ENCODE results near the gene GABRB3. TPM values are rescaled to one million over a fixed set of nuclear protein-coding genes. Genes with fewer than 3 reads are reported as not detected.

Gene GABRB3
- total RNA-seq, 2 experiments from 2014 or later, result 0.19 TPM; not detected in 1

DNA sequence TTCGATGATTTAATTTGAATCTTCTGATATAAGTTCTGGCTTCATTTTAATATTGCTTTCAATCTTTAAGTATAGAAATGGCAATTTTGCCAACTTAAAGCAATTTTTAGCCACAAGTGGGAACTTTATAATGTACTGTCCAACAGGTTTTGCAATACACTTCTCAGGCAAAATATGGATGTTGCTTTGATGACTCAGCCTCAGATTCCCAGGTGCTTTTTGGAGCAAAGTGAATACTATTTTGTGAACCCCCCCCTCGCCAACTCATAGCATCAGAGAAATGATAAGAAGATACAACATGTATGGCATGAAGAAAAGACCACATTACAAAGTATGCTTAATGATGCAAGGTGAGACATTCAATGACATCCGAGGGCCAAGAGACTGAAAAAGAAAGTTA is 158.1 kb downstream of the GABRB3 start:
- H3K27me3 Mint-ChIP-seq (ENCODE audit: low read depth), result no peaks in the 10 kb centered on the region
- intact Hi-C loops (cut with micrococcal nuclease), result no loop called here
- DNase-seq, result no peak
- H3K4me1 Mint-ChIP-seq (ENCODE audit: low read depth), result no peaks in the 10 kb centered on the region
- no peaks in the 10 kb centered on the region for H3K36me3 Mint-ChIP-seq (ENCODE audit: low read depth)
- CTCF ChIA-PET, result no interaction called here
- no peak overlapping the region for H3K4me3 Mint-ChIP-seq
- no peak overlapping the region for H3K27ac Mint-ChIP-seq
- peaks cover 14% of the 10 kb centered on the region for H3K9me3 Mint-ChIP-seq

GRCh38 chr15:26598704-26599103 is 174.2 kb downstream of the GABRB3 start:
- intact Hi-C loops (cut with micrococcal nuclease), result no loop called here
- H3K9me3 Mint-ChIP-seq, result peaks cover 28% of the 10 kb centered on the region
- H3K27me3 Mint-ChIP-seq (ENCODE audit: low read depth), result no peaks in the 10 kb centered on the region
- H3K27ac Mint-ChIP-seq, result no peak overlapping the region
- no peak overlapping the region for H3K4me3 Mint-ChIP-seq
- no peaks in the 10 kb centered on the region for H3K36me3 Mint-ChIP-seq (ENCODE audit: low read depth)
- no peak for DNase-seq
- CTCF ChIA-PET, result no interaction called here
- no peaks in the 10 kb centered on the region for H3K4me1 Mint-ChIP-seq (ENCODE audit: low read depth)

GRCh38 chr15:26595611-26596010 is 177.3 kb downstream of the GABRB3 start:
- CTCF ChIA-PET, result no interaction called here
- Mint-ChIP-seq H3K27me3 (ENCODE audit: low read depth) (no peaks in the 10 kb centered on the region), H3K36me3 (ENCODE audit: low read depth) (no peaks in the 10 kb centered on the region), H3K4me3 (no peak overlapping the region), H3K27ac (no peak overlapping the region), H3K4me1 (ENCODE audit: low read depth) (no peaks in the 10 kb centered on the region), H3K9me3 (peaks cover 12% of the 10 kb centered on the region)
- no peak for DNase-seq
- intact Hi-C loops (cut with micrococcal nuclease), result no loop called here

DNA sequence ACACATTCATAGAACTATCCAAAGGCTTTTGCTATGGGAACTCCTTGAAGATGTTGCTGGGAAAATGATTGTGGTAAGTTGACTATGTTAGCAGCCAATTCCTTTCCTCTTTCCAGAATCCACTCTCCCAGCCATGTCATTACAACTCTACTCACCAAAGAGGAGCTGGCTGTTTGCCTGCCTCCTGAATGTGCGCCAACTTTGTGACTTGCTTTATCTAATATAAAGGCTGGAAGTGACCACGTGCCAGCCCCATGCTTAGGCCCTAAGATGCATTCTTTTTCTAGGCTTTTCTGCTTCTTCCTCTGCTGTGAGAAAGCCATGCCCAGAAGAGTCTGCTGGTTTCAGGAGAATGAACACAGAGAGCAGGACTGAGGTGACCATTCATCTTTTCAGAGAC is 182.2 kb downstream of the GABRB3 start:
- Mint-ChIP-seq H3K9me3 (no peaks in the 10 kb centered on the region), H3K27ac (no peak overlapping the region), H3K36me3 (ENCODE audit: low read depth) (no peaks in the 10 kb centered on the region), H3K4me3 (no peak overlapping the region), H3K27me3 (ENCODE audit: low read depth) (no peaks in the 10 kb centered on the region), H3K4me1 (ENCODE audit: low read depth) (no peaks in the 10 kb centered on the region)
- intact Hi-C loops (cut with micrococcal nuclease), result no loop called here
- DNase-seq, result no peak
- CTCF ChIA-PET, result interaction anchor here (0.7 kb wide), 1 partner anchor 56 kb away, joined by 3 read pairs; no protein-coding TSS in a partner anchor

- intact Hi-C loops (cut with micrococcal nuclease), result no loop called here
- H3K9me3 Mint-ChIP-seq, result peaks cover 3% of the 10 kb centered on the region
- no peak overlapping the region for H3K27ac Mint-ChIP-seq
- H3K4me3 Mint-ChIP-seq, result no peak overlapping the region
- H3K36me3 Mint-ChIP-seq (ENCODE audit: low read depth), result no peaks in the 10 kb centered on the region
- no peak for DNase-seq
- CTCF ChIA-PET, result no interaction called here
- H3K4me1 Mint-ChIP-seq (ENCODE audit: low read depth), result no peaks in the 10 kb centered on the region
- peaks cover 2% of the 10 kb centered on the region for H3K27me3 Mint-ChIP-seq (ENCODE audit: low read depth)
Measured at GRCh38 chr15:26582840-26583239, 190.0 kb downstream of the GABRB3 start.

DNA sequence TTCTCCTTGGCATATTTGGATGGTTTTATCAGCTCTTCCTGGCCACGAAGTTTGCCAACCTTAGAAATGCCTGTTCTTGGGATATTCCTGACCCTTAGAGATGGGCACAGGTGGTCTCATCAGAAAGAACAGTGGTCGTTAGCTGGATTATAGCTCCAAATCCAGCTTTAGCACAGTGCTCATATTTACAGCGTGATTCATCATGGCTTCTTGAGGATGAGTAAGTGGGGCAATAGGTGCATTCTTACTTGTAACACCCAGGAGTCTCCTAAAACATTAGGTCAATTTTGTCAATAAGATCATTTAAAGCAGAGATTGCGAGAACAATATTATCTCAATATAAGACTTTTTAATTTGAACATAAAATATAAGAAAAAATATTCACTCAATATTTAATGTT is 191.9 kb downstream of the GABRB3 start:
- peaks cover 2% of the 10 kb centered on the region for H3K27me3 Mint-ChIP-seq (ENCODE audit: low read depth)
- no peak for DNase-seq
- CTCF ChIA-PET, result no interaction called here
- peaks cover 5% of the 10 kb centered on the region for H3K9me3 Mint-ChIP-seq
- H3K4me1 Mint-ChIP-seq (ENCODE audit: low read depth), result no peaks in the 10 kb centered on the region
- H3K4me3 Mint-ChIP-seq, result no peak overlapping the region
- no peaks in the 10 kb centered on the region for H3K36me3 Mint-ChIP-seq (ENCODE audit: low read depth)
- intact Hi-C loops (cut with micrococcal nuclease), result no loop called here
- H3K27ac Mint-ChIP-seq, result no peak overlapping the region

DNA sequence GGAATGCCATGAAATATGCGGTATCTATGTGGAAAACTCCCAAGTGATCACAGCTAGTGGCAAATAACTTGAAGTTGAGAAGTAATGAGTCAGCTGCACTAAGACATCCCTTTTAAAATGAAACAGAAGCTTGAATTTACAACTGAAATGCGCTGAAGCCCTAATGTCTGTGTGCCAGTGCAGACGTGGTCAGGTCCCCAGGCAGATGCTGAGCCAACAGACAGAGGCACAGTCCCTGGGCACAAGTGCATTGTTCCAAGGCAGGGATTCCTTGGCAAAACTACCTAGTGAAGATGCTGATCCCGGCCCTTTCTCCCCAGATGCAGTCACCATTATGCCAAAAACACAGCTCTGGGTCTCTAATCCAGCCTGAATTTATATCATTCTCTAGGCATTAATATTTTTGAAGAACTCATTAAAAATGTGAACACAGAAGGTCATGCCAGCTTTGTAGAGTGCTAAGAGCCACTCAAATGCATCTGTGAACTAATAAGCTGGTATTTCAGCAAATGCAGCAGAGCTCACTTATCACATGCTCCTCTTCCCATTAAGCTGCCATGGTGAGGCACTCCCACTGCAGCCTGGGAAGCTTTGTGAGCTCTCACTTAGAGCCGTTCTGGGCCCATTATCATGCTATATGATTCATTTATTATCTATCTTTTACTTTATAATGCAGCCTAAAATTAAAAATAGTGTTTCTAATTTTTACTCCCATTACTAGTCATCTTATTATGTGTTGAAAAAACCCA is 200.1 kb downstream of the GABRB3 start:
- Mint-ChIP-seq H3K4me1 (ENCODE audit: low read depth) (no peaks in the 10 kb centered on the region), H3K36me3 (ENCODE audit: low read depth) (no peaks in the 10 kb centered on the region), H3K27ac (no peak overlapping the region), H3K27me3 (ENCODE audit: low read depth) (no peaks in the 10 kb centered on the region), H3K4me3 (no peak overlapping the region), H3K9me3 (peaks cover 10% of the 10 kb centered on the region)
- no peak for DNase-seq
- CTCF ChIA-PET, result interaction anchor here (0.6 kb wide), 1 partner anchor 44 kb away, joined by 3 read pairs; no protein-coding TSS in a partner anchor
- intact Hi-C loops (cut with micrococcal nuclease), result no loop called here

GRCh38 chr15:26571346-26571745 is 201.5 kb downstream of the GABRB3 start:
- H3K27ac Mint-ChIP-seq, result no peak overlapping the region
- intact Hi-C loops (cut with micrococcal nuclease), result no loop called here
- no peak overlapping the region for H3K4me3 Mint-ChIP-seq
- DNase-seq, result no peak
- H3K4me1 Mint-ChIP-seq (ENCODE audit: low read depth), result no peaks in the 10 kb centered on the region
- H3K36me3 Mint-ChIP-seq (ENCODE audit: low read depth), result no peaks in the 10 kb centered on the region
- H3K27me3 Mint-ChIP-seq (ENCODE audit: low read depth), result no peaks in the 10 kb centered on the region
- CTCF ChIA-PET, result no interaction called here
- H3K9me3 Mint-ChIP-seq, result peaks cover 8% of the 10 kb centered on the region

GRCh38 chr15:26565542-26565941 is 207.3 kb downstream of the GABRB3 start:
- Mint-ChIP-seq H3K36me3 (ENCODE audit: low read depth) (no peaks in the 10 kb centered on the region), H3K4me1 (ENCODE audit: low read depth) (no peaks in the 10 kb centered on the region), H3K4me3 (no peak overlapping the region), H3K27me3 (ENCODE audit: low read depth) (no peaks in the 10 kb centered on the region), H3K27ac (no peak overlapping the region), H3K9me3 (peaks cover 5% of the 10 kb centered on the region)
- CTCF ChIA-PET, result no interaction called here
- DNase-seq, result no peak
- intact Hi-C loops (cut with micrococcal nuclease), result no loop called here

GRCh38 chr15:26564361-26564760 is 208.5 kb downstream of the GABRB3 start:
- no peak for DNase-seq
- intact Hi-C loops (cut with micrococcal nuclease), result no loop called here
- no peaks in the 10 kb centered on the region for H3K4me1 Mint-ChIP-seq (ENCODE audit: low read depth)
- no peaks in the 10 kb centered on the region for H3K27me3 Mint-ChIP-seq (ENCODE audit: low read depth)
- H3K36me3 Mint-ChIP-seq (ENCODE audit: low read depth), result no peaks in the 10 kb centered on the region
- peaks cover 5% of the 10 kb centered on the region for H3K9me3 Mint-ChIP-seq
- H3K4me3 Mint-ChIP-seq, result no peak overlapping the region
- CTCF ChIA-PET, result no interaction called here
- H3K27ac Mint-ChIP-seq, result no peak overlapping the region

DNA sequence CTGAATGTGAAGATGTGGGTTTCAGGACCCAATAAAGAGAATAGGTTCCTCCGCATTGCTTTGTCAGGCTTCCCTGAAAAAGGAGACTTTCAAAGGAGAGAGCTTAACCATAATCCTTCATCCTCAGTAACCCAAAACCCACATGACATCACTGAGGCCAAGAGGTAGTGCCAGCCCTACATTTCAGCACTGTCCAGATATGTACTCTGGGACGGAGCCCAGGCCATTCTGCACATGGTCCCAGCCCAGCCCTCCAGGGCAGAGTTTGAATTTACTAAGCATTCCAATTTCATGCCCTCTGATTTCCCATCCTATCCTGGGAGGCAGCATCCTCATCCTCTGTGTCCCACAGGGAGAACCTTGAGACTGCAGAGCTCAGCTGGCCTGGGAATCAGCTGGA is 210.5 kb downstream of the GABRB3 start:
- intact Hi-C loops (cut with micrococcal nuclease), result no loop called here
- DNase-seq, result no peak
- H3K36me3 Mint-ChIP-seq (ENCODE audit: low read depth), result no peaks in the 10 kb centered on the region
- H3K27me3 Mint-ChIP-seq (ENCODE audit: low read depth), result no peaks in the 10 kb centered on the region
- no peak overlapping the region for H3K27ac Mint-ChIP-seq
- H3K4me1 Mint-ChIP-seq (ENCODE audit: low read depth), result no peaks in the 10 kb centered on the region
- H3K4me3 Mint-ChIP-seq, result no peak overlapping the region
- H3K9me3 Mint-ChIP-seq, result peaks cover 2% of the 10 kb centered on the region
- CTCF ChIA-PET, result interaction anchor here (0.6 kb wide), 1 partner anchor 18 kb away, joined by 5 read pairs; no protein-coding TSS in a partner anchor

DNA sequence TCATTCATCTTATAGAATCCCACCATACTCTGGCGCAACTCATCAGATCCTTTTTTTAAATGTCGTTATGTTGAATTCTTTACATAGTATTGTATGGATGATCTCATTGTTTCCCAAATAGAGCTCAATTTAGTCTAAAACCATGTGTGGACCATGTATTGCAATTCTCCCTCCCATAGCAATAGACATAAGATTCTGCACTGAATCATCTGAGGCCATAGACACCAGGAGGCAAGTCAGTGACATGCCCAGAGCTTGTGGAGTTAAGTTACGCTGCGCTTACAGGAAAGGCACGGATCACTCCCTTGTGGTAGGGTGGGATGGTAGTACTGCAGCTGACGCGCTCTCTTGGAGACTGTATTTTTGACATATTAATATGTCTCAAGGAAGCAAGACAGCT is 211.0 kb downstream of the GABRB3 start:
- Mint-ChIP-seq H3K27me3 (ENCODE audit: low read depth) (no peaks in the 10 kb centered on the region), H3K9me3 (peaks cover 5% of the 10 kb centered on the region), H3K27ac (no peak overlapping the region), H3K4me1 (ENCODE audit: low read depth) (no peaks in the 10 kb centered on the region), H3K36me3 (ENCODE audit: low read depth) (no peaks in the 10 kb centered on the region), H3K4me3 (no peak overlapping the region)
- DNase-seq, result no peak
- intact Hi-C loops (cut with micrococcal nuclease), result no loop called here
- CTCF ChIA-PET, result interaction anchor here (0.6 kb wide), 2 partner anchors 10 to 17 kb away, joined by 3 to 5 read pairs; no protein-coding TSS in a partner anchor

- Mint-ChIP-seq H3K9me3 (peaks cover 6% of the 10 kb centered on the region), H3K36me3 (ENCODE audit: low read depth) (no peaks in the 10 kb centered on the region), H3K4me3 (no peak overlapping the region), H3K27me3 (ENCODE audit: low read depth) (no peaks in the 10 kb centered on the region), H3K27ac (no peak overlapping the region), H3K4me1 (ENCODE audit: low read depth) (no peaks in the 10 kb centered on the region)
- intact Hi-C loops (cut with micrococcal nuclease), result no loop called here
- CTCF ChIA-PET, result interaction anchor here (0.6 kb wide), 1 partner anchor 9 kb away, joined by 3 read pairs; no protein-coding TSS in a partner anchor
- no peak for DNase-seq
Measured at GRCh38 chr15:26561130-26561529, 211.7 kb downstream of the GABRB3 start.
